ENCODE data around the gene ZNF705A. TPM values are rescaled to one million over a fixed set of nuclear protein-coding genes. Genes with fewer than 3 reads are reported as not detected.
"Not testable (repeated sequence)": the region's sequence is repeated elsewhere in the genome, so short reads cannot be mapped to it uniquely, and the experiment has no call there.

ZNF705A gene
- not detected for polyA plus RNA-seq

DNA sequence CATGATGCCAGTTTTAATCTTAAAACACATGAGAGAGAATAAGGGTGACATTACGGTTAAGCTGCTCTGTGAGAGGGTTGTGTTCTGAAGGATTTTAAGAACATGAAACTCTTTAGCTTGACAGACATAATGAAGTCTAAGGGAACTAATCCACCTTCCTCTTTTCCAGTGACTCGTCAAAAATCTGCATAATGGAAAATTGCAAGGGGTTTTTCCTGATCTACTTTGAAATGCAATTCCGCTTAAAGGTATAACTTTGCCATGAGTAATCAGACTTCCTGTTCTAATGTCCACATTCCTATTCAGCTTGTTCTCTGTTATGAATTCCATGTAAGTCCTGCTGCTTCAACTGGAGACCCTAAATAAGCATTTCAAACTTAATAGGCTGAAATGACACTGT is at the start of gene ZNF705A:
ZNF705A (plus strand) TSS at position 171 of the 400 bp plus-strand sequence. CDS start 15,611 bp downstream, outside the sequence.
- Mint-ChIP-seq H3K27ac (no peak within 1 kb of the TSS), H3K4me3 (no peak within 1 kb of the TSS), H3K36me3 (peaks cover 4% of the 10 kb centered on the region), H3K9me3 (no peaks in the 10 kb centered on the region), H3K4me1 (peaks cover 0 to 2% (median 2%) of the 10 kb centered on the region in 3 donors), H3K27me3 (peaks cover 8% of the 10 kb centered on the region)

DNA sequence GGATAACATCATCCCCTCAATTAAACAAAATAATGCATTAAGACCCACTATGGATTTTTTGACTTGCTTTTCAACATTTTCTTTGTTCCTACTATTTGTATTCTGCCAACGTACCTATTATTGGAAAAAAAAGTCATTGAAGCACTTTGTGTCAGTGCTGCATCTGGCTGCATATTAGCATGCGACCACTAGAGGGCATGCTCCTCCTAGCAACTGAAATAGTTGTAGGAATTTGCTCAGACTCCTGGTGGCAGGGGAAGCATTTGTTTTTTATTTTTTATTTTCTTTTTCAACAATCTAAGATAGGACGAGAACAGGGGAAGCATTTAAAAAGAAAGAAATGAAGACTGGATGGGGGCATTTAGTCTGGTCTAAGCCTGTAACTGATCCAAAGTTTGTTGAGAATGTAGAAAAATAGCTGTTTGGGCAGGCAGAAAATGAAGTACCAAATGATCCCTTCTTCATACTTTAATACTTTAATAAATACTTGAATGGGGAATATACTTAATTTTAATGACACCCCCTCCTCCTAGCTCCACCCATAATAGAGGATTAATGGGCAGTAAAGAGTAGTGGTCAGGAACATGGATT is 47.9 kb upstream of the ZNF705A start:
- Mint-ChIP-seq H3K36me3 (peaks cover 9% of the 10 kb centered on the region), H3K9me3 (peaks cover 0 to 6% (median 0%) of the 10 kb centered on the region in 3 donors), H3K4me3 (no peak overlapping the region), H3K4me1 (peaks cover 4 to 10% (median 4%) of the 10 kb centered on the region in 3 donors), H3K27me3 (no peaks in the 10 kb centered on the region), H3K27ac (no peak overlapping the region)

DNA sequence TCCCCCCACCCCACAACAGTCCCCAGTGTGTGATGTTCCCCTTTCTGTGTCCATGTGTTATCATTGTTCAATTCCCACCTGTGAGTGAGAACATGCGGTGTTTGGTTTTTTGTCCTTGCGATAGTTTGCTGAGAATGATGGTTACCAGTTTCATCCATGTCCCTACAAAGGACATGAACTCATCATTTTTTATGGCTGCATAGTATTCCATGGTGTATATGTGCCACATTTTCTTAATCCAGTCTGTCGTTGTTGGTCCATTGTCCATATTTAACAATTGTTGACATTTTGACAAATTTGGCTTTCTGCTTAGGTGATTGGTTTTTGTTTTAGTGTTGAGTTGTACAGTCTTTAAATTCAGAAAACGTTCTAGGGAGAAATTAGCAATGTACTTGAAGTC is 43.7 kb upstream of the ZNF705A start:
- H3K9me3 Mint-ChIP-seq, H3K4me3 Mint-ChIP-seq, H3K4me1 Mint-ChIP-seq: not testable (repeated sequence)

GRCh38 chr12:8120072-8120713 is 36.6 kb upstream of the ZNF705A start:
- no peaks in the 10 kb centered on the region for H3K27me3 Mint-ChIP-seq
- H3K4me1 Mint-ChIP-seq, result peaks cover 13 to 16% (median 15%) of the 10 kb centered on the region in 3 donors
- no peak overlapping the region for H3K27ac Mint-ChIP-seq
- H3K9me3 Mint-ChIP-seq, result peaks cover 0 to 2% (median 2%) of the 10 kb centered on the region in 3 donors
- H3K4me3 Mint-ChIP-seq, result no peak overlapping the region
- H3K36me3 Mint-ChIP-seq, result peaks cover 8% of the 10 kb centered on the region

More for the DNA sequence above, 43.7 kb upstream of the ZNF705A start:
- not testable (repeated sequence) for H3K27ac Mint-ChIP-seq, H3K36me3 Mint-ChIP-seq, H3K27me3 Mint-ChIP-seq

DNA sequence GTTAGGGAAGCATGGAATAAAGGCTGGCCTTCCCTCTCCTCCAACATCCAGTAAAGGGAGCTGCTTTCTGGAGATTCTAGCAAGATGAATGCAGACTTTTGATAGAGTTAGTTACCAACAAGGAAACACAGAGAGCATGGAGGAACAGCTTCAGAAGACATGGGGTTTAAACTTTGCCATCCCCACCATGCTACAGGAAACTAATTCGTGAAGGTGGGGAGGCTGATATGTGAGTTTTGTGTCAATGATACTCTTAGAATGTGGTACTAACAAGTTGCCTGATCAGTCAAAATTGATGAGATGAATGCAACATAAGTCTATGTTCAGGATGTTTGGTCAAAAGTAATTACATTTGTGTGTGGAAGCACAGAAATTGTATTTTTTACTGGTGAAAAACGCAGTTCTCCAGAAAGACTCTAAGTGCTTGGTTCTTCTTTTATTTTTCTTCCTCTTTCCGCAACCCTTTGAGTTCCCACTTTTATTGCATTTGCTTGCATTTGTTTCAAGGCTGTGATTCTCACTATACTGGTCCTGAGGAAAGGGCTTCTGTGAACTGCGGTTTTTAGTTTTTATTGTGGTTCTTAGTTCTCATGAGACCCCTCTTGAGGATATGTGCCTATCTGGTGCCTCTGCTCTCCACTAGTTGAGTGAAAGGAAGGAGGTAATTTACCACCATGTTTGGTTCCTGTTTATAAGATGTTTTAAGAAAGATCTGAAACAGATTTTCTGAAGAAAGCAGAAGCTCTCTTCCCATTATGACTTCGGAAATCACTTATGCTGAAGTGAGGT is 33.5 kb upstream of the ZNF705A start, which contains the start of gene CLEC4A:
CLEC4A (plus strand) TSS at position 494 of the 789 bp plus-strand sequence; CDS start at position 756, 262 bp downstream.
- H3K27me3 Mint-ChIP-seq, result no peaks in the 10 kb centered on the region

GRCh38 chr12:8127138-8127537 is 29.7 kb upstream of the ZNF705A start:
- Mint-ChIP-seq H3K9me3 (peaks cover 0 to 2% (median 2%) of the 10 kb centered on the region in 3 donors), H3K36me3 (peaks cover 6% of the 10 kb centered on the region), H3K27me3 (no peaks in the 10 kb centered on the region), H3K27ac (no peak overlapping the region), H3K4me1 (peaks cover 13 to 18% (median 15%) of the 10 kb centered on the region in 3 donors), H3K4me3 (no peak overlapping the region)

More for the DNA sequence above, 33.5 kb upstream of the ZNF705A start, which contains the start of gene CLEC4A:
- Mint-ChIP-seq H3K36me3 (peaks cover 13% of the 10 kb centered on the region), H3K9me3 (peaks cover 0 to 4% (median 2%) of the 10 kb centered on the region in 3 donors), H3K4me3 (peak within 1 kb of the TSS; percentile 28 to 87 (median 72)), H3K27ac (peak within 1 kb of the TSS; percentile 6 to 88 (median 40)), H3K4me1 (peaks cover 13 to 18% (median 15%) of the 10 kb centered on the region in 3 donors)

- not testable (repeated sequence) for H3K36me3 Mint-ChIP-seq
These were observed 23.0 kb upstream of the ZNF705A start for GRCh38 chr12:8133636-8134397.

DNA sequence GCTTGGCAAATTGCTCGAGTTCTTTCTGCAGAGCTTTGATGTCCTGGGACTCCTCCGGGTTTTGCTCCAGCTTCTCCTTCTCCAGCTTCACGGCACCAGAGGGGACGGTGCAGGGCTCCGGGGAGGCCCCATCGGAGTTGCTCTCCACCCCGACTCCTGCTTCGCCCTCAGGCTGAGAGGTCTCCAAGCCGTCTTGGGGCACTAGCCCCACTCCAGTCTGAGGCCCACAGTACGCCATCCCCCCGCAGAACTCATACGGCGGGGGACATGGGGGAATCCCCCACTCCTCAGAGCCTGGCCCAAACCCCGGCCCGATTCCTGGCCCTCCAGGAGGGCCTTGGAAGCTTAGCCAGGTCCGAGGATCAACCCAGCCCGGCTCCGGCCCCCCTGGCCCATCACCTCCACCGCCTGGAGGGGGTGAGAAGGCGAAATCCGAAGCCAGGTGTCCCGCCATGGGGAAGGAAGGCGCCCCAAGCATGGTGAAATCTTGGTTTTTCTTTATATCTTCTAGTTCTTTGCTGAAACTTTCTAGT is 22.4 kb upstream of the ZNF705A start:
- not testable (repeated sequence) for H3K9me3 Mint-ChIP-seq, H3K36me3 Mint-ChIP-seq, H3K4me3 Mint-ChIP-seq, H3K27me3 Mint-ChIP-seq, H3K4me1 Mint-ChIP-seq, H3K27ac Mint-ChIP-seq

More at GRCh38 chr12:8133636-8134397, 23.0 kb upstream of the ZNF705A start:
- not testable (repeated sequence) for H3K4me1 Mint-ChIP-seq, H3K27me3 Mint-ChIP-seq, H3K9me3 Mint-ChIP-seq, H3K4me3 Mint-ChIP-seq, H3K27ac Mint-ChIP-seq

GRCh38 chr12:8141647-8142046 is 15.2 kb upstream of the ZNF705A start:
- Mint-ChIP-seq H3K36me3 (peaks cover 16% of the 10 kb centered on the region), H3K9me3 (peaks cover 0 to 11% (median 5%) of the 10 kb centered on the region in 3 donors)
- not testable (repeated sequence) for H3K27me3 Mint-ChIP-seq, H3K27ac Mint-ChIP-seq, H3K4me3 Mint-ChIP-seq, H3K4me1 Mint-ChIP-seq

DNA sequence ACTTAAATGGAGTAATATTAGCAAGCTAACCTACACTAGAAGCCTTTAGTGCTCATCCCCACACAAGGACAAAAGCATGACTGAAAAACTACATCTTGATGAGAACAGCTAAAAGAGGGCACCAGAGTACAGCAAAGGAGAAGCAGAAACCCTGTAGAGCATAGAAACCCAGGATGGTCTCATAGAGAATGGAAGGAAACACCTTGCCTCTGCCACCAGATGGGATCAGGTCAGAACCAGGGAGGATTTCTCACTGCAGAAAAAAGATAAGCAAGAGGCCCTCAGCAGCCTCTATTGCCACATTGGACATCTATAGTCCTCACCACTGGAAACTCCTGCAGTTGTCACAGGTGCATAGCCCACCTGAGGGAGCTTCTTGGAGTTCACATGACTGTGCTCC is 13.6 kb upstream of the ZNF705A start:
- no peaks in the 10 kb centered on the region for H3K4me1 Mint-ChIP-seq
- H3K27ac Mint-ChIP-seq, result no peak overlapping the region
- peaks cover 15% of the 10 kb centered on the region for H3K36me3 Mint-ChIP-seq
- peaks cover 3% of the 10 kb centered on the region for H3K27me3 Mint-ChIP-seq
- H3K9me3 Mint-ChIP-seq, result peaks cover 0 to 11% (median 5%) of the 10 kb centered on the region in 3 donors
- no peak overlapping the region for H3K4me3 Mint-ChIP-seq

- peaks cover 11% of the 10 kb centered on the region for H3K36me3 Mint-ChIP-seq
- peaks cover 0 to 11% (median 8%) of the 10 kb centered on the region in 3 donors for H3K9me3 Mint-ChIP-seq
- H3K4me3 Mint-ChIP-seq, result no peak overlapping the region
These were observed 10.9 kb upstream of the ZNF705A start for GRCh38 chr12:8145754-8146441.

DNA sequence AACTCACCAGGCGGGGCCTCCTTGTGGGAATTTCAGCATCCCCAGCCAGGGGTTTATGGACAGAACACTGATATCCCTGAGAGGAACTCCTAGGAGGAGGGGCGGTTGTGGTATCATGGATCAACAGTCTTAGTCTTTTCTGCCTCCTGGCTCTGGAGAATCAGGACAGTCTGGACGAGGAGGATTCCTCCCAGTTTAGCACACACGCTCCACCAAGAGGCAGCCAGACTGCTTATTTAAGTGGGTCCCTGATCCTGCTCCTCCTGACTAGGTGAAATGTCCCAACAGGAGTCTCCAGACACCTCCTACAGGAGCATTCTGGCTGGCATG is 10.4 kb upstream of the ZNF705A start:
- peaks cover 9% of the 10 kb centered on the region for H3K36me3 Mint-ChIP-seq
- H3K9me3 Mint-ChIP-seq, result peaks cover 0 to 9% (median 8%) of the 10 kb centered on the region in 3 donors
- no peak overlapping the region for H3K27ac Mint-ChIP-seq
- peaks cover 3% of the 10 kb centered on the region for H3K27me3 Mint-ChIP-seq
- no peaks in the 10 kb centered on the region for H3K4me1 Mint-ChIP-seq
- no peak overlapping the region for H3K4me3 Mint-ChIP-seq

More at GRCh38 chr12:8145754-8146441, 10.9 kb upstream of the ZNF705A start:
- Mint-ChIP-seq H3K27ac (no peak overlapping the region), H3K27me3 (peaks cover 3% of the 10 kb centered on the region), H3K4me1 (no peaks in the 10 kb centered on the region)

DNA sequence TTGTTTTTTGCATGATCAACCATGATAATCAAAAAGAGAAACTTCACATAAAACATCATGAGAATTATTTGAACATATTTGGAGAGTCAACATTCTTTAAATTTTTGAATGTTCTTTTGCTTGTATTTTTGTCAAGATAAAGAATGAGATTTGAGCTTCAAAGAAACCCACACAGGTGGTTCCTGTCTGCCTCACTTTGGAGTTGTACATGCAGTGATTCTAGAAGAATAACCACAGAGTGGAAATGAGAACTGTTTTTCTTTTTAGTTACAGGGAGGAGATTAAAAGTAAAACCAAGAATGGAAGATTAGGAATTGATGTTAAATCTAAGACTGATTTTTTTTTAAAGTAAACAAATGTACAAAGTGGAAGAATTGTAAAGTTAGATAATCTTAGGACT is 2.3 kb upstream of the ZNF705A start:
- H3K9me3 Mint-ChIP-seq, result no peaks in the 10 kb centered on the region
- no peak overlapping the region for H3K4me3 Mint-ChIP-seq
- peaks cover 6% of the 10 kb centered on the region for H3K27me3 Mint-ChIP-seq
- peaks cover 4% of the 10 kb centered on the region for H3K36me3 Mint-ChIP-seq
- no peak overlapping the region for H3K27ac Mint-ChIP-seq
- H3K4me1 Mint-ChIP-seq, result peaks cover 0 to 2% (median 2%) of the 10 kb centered on the region in 3 donors

GRCh38 chr12:8156416-8156815 is 399 bp upstream of the ZNF705A start:
- no peak overlapping the region for H3K27ac Mint-ChIP-seq
- no peak overlapping the region for H3K4me3 Mint-ChIP-seq
- peaks cover 8% of the 10 kb centered on the region for H3K27me3 Mint-ChIP-seq
- peaks cover 4% of the 10 kb centered on the region for H3K36me3 Mint-ChIP-seq
- H3K4me1 Mint-ChIP-seq, result peaks cover 0 to 2% (median 2%) of the 10 kb centered on the region in 3 donors
- no peaks in the 10 kb centered on the region for H3K9me3 Mint-ChIP-seq

Data from IgD-negative memory B cell (primary cell).